ENCODE measurements around the gene BANF2.
"Not testable (repeated sequence)": the region's sequence is repeated elsewhere in the genome, so short reads cannot be mapped to it uniquely, and the experiment has no call there.

DNA sequence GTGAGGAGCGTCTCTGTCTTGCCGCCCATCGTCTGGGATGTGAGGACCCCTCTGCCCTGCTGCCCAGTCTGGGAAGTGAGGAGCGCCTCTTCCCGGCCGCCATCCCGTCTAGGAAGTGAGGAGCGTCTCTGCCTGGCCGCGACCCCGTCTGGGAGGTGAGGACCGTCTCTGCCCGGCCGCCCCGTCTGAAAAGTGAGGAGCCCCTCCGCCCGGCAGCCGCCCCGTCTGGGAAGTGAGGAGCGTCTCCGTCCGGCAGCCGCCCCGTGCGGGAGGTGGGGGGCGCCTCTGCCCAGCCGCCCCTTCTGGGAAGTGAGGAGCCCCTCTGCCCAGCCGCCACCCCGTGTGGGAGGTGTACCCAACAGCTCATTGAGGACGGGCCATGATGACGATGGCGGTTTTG, 79.2 kb downstream of the BANF2 start:
- not testable (repeated sequence) for TF ChIP-seq MYC (IDR thresholded peaks at IDR 0.05; ENCODE audit: low read depth, low read length); POLR2A (IDR thresholded peaks at IDR 0.05; ENCODE audit: extremely low read depth, insufficient read length)
- TF ChIP-seq, protein P1, sequence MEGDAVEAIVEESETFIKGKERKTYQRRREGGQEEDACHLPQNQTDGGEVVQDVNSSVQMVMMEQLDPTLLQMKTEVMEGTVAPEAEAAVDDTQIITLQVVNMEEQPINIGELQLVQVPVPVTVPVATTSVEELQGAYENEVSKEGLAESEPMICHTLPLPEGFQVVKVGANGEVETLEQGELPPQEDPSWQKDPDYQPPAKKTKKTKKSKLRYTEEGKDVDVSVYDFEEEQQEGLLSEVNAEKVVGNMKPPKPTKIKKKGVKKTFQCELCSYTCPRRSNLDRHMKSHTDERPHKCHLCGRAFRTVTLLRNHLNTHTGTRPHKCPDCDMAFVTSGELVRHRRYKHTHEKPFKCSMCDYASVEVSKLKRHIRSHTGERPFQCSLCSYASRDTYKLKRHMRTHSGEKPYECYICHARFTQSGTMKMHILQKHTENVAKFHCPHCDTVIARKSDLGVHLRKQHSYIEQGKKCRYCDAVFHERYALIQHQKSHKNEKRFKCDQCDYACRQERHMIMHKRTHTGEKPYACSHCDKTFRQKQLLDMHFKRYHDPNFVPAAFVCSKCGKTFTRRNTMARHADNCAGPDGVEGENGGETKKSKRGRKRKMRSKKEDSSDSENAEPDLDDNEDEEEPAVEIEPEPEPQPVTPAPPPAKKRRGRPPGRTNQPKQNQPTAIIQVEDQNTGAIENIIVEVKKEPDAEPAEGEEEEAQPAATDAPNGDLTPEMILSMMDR (IDR thresholded peaks at IDR 0.05; ENCODE audit: low read depth, low read length), result not testable (repeated sequence)
